GM18868 (cell line): ENCODE data around the gene HDDC3.
A peak's percentile ranks its signal among the peaks of the same experiment; 100 is the strongest.

Experiments used
- ATAC-seq: cut with Tn5 transposase; IDR thresholded peaks from one replicate; pipeline ENCODE4 v1.9.1; 2021; ENCODE audit warnings: mild to moderate bottlenecking, moderate library complexity; ENCODE audit not compliant: unreplicated experiment

HDDC3 gene

DNA sequence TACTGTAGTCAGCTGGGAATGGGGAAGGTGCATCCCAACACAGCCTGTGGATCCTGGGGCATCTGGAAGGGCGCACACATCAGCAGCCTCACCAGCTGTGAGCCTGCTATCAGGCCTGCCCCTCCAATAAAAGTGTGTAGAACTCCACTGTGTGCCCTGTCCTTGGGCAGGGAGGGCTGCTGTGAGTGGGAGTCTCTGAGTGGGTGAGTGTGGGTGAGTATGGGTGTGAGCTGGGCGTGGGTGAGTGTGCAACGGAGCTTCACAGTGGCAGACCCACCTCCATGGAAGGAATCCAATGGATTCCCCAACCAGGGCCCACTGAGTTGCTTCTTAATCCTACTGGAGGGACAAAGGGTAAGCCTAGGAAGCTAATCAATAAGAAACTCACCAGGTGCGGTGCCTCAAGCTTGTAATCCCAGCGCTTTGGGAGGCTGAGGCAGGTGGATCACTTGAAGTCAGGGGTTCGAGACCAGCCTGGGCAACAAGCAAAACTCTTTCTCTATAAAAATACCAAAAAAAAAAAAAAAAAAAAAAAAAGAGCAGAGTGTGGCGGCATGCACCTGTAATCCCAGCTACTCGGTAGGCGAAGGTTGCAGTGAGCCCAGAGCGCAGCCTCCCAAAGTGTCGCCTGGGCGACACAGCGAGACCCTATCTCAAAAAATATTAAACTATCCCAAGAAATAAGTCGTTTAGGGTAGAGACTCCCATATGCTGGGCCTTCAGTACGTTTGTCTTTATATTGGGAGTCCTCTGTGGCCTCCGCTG lies 21.8 kb upstream of the HDDC3 start:
- no peak for ATAC-seq

GRCh38 chr15:90952901-90953677 lies 20.7 kb upstream of the HDDC3 start:
- ATAC-seq = no peak

- no peak for ATAC-seq
Measured at GRCh38 chr15:90950676-90951075, 18.3 kb upstream of the HDDC3 start.

GRCh38 chr15:90949979-90950675 lies 17.8 kb upstream of the HDDC3 start:
- no peak for ATAC-seq

- no peak for ATAC-seq
Measured at GRCh38 chr15:90948506-90948905, 16.2 kb upstream of the HDDC3 start.

GRCh38 chr15:90947577-90948357 lies 15.4 kb upstream of the HDDC3 start:
- ATAC-seq = no peak

- ATAC-seq = no peak
Measured at GRCh38 chr15:90946941-90947576, 14.7 kb upstream of the HDDC3 start.

GRCh38 chr15:90946538-90946937 lies 14.2 kb upstream of the HDDC3 start:
- ATAC-seq = no peak

DNA sequence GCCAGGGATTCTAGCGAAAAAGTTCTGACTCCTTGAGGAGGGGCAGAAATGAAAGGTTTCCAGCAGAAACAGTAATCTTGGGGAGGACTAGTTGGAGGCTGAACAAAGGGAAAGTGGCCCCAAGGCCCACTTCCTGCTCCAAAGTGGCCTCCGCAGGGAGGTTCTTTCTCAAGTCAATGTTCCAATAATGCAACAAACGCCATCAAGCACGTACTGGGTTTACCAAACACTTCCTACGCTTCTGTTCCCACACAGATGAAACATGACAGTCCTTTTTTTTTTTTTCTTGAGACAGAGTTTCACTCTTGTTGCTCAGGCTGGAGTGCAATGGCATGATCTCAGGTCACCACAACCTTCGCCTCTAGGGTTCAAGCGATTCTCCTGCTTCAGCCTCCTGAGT lies 12.7 kb upstream of the HDDC3 start:
- ATAC-seq = no peak

DNA sequence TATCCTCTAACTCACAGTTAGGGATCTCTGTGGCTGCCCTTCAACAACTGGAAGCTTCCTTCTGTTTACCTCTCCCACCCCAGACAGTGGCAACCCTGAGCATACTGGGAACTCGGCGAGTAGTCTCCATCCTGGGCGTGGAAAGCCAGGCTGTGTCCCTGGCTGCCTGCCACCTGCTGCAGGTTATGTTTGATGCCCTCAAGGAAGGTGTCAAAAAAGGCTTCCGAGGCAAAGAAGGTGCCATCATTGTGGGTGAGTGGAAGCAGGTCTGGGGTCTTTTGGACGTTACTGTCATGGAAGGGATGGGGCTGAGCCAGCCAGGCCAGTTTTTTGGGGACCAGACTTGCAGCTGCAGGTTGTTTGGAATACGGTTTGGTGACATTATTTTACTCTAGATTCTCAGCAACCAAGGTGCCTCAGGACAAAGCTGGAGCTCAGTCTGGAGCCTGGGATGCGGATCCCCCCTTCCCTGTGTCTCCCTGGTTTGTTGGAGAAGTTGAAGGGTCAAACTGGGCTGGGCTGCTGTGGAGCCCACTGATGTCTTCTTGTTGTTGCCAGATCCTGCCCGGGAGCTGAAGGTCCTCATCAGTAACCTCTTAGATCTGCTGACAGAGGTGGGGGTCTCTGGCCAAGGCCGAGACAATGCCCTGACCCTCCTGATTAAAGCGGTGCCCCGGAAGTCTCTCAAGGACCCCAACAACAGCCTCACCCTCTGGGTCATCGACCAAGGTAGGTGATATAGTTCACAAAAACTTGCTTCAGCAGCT lies 10.2 kb upstream of the HDDC3 start:
- ATAC-seq = no peak

- no peak for ATAC-seq
Measured at GRCh38 chr15:90941038-90941437, 8.7 kb upstream of the HDDC3 start.

DNA sequence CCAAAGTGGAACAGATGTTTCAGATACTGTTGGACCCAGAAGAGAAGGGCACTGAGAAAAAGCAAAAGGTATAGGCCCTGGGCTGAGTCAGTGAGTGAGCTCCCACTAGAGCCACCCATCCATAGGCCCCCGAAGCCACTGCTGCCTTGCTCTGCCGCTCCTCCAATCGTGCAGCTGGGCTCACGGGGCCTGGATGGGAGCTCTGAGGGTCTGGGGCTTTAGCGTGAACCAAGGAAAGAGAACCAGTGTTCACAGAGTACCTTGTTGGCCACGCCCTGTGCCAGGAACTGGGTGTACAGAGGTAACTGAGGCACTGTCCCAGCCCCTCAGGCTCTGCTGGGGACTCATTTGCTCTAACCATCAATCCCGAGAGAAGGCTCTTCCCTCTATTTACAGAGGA lies 7.4 kb upstream of the HDDC3 start:
- no peak for ATAC-seq

- ATAC-seq = no peak
Measured at GRCh38 chr15:90938261-90938660, 5.9 kb upstream of the HDDC3 start.

DNA sequence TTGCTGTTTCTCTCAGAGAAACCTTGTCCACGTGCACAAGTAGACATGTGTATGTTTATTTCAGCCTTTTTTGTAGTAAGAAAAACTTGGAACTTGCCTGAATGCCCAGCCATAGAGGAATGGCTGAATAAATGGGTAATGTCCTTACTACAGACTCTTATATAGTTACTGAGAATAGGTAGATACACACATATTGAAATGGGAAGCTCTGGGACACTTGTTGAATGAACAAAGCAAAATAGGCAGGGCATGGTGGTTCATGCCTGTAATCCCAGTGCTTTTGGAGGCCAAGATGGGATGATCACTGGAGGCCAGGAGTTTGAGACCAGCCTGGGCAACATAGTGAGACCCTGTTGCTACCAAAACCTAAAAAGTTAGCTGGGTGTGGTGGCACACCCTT lies 4.5 kb upstream of the HDDC3 start:
- no peak for ATAC-seq

DNA sequence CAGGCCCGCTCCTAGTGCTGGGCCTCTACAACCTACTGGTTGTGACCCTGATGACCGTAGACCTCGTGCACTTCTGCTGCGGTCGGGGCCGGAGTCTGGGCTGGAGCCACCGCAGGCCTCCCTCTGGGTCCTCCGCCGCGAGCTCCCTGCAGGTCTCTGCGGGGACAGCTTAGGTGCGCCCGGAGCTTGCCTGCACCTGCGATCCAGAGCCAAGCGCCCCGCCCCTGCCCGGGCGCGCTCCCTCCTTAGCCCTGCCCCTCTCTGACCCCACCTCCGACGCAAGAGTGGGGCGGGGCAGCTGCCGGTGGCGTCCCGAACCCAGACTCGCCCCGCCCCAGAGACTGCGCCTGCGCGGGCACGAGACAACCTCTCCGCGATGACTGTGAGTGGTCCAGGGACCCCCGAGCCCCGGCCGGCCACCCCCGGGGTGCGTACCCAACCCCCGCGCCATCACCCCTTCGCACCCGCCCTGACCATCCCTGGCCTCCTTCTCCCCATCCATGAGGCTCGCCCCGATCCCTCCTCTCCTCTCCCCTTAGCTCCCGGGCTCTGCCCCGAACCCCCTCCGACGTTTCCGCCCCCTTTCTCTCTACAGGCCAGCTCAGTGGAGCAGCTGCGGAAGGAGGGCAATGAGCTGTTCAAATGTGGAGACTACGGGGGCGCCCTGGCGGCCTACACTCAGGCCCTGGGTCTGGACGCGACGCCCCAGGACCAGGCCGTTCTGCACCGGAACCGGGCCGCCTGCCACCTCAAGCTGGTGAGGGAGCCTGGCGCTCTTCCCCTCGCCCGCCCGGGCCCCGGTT lies 2.8 kb upstream of the HDDC3 start, which contains the start of gene UNC45A:
TSS of gene UNC45A (plus strand) at position 337 of the 803 bp plus-strand sequence. CDS start at position 377, 40 bp downstream.
- ATAC-seq = peak; percentile 62

GRCh38 chr15:90934256-90934948 lies 2.1 kb upstream of the HDDC3 start:
- ATAC-seq = peak; percentile 33

- no peak for ATAC-seq
Measured at GRCh38 chr15:90933301-90933700, 952 bp upstream of the HDDC3 start.

- ATAC-seq = no peak
Measured at GRCh38 chr15:90932660-90932991, 277 bp upstream of the HDDC3 start.

GRCh38 chr15:90931575-90931827 lies 848 bp downstream of the HDDC3 start:
- no peak for ATAC-seq
